Measurements from ENCODE around the gene KCNJ15.

KCNJ15 gene

DNA sequence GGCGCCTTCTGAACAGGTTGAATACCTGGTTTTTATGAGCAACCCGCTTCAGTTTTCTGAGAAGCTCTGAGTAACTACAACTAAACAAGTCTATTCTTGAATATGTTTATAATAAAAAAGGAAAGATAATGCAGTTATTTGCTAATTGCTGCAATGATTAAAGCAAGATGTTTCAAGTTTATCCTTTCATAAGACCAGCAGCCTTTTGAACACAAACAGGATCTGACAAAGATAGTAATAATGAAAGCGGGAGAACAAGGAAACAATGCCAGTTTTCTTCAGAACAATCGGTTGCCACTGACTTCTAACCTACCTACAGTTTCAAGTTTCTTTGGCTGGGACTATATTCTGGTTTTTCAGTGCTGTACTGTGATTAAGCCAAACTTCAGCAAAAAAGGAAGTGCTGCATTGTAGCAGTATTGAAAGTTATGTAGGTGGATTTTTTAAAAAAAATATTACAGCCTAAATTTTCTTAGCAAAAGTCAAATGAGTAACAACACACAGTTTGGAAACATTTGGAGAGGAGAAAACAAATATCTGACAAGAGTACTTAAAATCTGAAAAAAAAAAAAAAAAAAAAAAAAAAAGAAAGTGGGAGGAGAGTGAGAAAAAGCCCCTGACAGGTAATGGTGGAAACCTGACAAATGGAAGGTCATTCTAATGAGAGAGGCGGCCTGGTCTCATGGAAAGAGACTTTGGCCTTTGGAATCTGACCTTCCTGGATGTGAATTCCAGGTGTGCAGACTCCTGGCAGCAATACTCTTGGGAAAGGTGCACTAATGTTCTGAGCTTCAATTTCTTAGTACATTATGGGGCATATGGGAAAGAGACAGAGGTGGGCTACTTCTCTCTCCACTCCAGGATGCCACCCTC is 11.4 kb downstream of the KCNJ15 start:
- DNase-seq (ENCODE audit: low spot score), result peak; percentile 20

DNA sequence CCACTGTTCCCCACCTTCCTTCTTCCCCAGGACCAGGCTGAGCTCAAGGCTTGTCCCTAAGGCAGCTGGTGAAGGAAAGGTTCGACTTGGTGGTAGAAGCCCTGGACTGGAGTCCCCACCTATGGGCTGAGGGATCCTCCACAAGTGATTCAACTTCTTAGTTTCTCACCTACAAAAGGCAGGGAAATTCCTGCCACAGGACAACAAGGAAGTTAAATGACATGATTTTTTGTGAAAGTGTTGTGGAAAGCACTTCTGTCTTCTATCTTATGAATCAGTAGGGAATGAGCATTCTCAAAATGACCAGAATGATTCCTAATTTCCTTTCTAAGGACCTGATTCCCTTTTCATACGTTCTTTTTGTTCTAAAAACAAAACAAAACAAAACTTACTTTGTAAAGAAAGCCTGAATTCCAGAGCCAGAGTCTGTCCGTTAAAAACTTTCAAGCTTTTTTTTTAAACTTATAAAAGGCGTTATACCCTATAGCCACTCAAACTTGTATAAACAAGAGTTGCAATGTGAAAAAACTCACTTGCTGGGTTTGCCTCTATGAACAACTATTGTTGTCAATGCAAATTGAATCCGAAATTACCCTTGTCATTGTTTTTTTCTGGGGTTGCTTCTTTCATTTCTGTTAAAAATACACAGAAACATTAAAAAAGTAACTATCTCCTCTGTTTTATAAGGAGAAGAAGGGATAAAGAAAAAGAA is 12.2 kb downstream of the KCNJ15 start:
- DNase-seq (ENCODE audit: low spot score), result no peak

DNA sequence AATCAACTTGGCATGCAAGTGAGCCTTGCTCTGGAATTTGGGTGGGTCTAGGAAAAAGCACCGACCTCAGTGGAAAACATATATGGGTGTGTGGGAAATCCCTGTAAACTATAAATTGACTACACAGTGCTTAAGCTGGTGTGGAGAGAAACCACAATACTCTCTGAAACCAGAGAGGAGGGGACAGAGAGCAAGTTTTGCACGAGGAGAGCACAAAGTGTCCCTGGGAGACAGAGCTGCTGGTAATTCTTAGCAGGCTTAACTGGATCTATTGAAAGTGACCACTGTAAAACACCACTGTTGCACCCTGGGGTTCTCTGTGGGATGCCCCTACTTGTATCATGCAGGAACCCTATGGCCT is 12.8 kb downstream of the KCNJ15 start:
- DNase-seq (ENCODE audit: low spot score), result no peak

DNA sequence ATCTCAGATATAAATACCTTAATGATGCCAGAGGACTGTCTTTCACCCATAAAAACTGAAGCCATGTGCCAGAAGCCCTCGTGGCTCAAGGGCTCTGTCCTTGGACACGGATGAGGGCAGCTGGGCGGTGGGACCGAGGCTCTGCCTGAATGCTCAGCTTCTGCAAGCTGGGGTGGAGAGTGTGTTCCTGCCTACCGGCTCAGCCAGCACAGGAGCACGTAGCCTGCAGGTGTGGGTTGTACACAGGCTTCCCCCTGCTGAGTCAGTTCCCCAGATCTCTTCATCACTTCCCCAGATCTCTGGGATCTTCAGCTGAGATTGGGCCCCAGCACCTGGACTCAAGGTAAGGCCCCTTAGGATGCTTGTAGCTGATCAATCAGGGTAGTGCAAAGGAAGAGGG is 15.4 kb downstream of the KCNJ15 start:
- DNase-seq (ENCODE audit: low spot score), result no peak

DNA sequence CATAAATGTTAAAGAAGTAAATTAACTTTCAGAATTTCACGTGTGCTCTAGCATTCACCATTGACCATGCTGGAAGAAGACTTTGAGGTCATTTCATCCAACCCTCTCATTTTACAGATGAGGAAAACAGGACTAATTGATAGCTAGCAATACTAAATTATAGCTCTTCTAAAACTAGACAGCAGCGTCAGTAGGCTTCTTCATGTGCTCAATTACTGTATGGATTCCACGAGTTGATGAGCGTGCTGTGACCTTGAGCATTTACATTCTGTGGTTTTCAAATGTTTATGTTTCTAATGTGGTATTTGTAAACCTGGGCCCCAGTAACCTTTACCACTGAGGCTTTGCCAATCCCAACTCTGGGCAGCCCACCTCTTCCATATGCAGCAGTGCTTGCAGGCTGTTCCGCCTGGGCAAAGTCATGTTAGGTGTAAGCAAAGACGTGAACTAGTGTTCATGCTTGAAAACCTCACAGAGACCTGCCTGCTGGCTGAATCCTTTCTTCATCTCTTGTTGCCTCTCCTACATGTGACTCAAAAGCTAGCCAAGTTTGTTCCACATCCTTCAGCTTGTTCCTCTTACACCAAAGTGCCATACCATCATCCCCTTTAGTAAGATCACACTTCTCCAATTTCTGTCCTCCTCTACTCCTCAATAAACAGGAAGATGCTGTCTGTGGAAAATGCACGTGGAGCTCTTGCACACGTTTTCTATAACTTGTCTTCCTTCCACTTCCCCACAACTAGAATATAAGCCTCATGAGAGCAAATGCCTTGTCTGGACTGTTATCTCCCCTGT is 17.2 kb downstream of the KCNJ15 start:
- DNase-seq (ENCODE audit: low spot score), result no peak

DNA sequence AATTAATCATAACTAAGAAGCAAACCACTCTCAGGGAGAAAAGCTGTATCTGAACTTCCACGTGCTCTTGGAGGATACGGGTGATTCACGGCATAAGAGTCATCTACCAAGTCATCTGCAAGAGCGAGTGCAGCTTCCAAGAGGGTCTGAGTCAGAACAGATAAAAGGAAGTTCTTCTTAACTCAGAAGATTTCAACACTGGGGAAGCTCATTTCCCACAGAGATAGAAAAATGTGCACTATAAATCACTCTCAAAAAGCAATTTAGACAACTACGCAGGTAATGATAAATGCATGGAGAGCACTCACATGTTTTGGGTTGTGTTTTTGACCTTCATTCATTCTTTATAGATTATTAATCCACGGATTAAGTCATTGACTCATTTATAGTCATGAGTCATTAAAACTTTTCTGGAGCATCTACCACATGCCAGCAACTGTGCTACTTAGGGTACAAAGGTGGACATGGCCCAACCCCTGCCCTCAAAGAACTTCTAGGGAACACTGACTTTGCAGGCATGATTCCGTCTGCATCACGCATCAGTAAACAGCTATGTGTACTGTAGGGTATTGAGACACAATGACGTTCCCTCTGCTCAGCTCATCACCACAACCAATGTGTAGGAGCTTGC is 20.8 kb downstream of the KCNJ15 start:
- peak; percentile 82 for DNase-seq (ENCODE audit: low spot score)

DNA sequence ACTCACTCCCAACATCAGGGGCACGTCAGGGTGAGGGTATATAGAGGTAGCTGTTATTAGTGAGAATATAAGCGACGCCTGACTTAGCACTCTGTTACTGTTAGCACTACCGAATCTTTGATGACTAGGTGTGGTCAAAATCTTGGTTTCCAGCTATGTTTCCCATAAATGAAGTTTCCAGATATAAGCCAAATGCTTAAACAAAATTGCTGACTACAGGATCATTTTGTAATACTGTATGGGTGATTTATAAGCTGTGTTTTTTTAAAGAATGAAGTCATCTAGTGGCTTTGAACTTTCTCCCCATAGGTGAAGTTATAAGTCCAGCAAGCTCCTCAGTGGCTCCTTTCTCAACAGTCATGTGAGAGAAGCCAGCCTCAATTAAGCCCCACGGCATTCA is 23.7 kb downstream of the KCNJ15 start:
- DNase-seq (ENCODE audit: low spot score), result no peak

DNA sequence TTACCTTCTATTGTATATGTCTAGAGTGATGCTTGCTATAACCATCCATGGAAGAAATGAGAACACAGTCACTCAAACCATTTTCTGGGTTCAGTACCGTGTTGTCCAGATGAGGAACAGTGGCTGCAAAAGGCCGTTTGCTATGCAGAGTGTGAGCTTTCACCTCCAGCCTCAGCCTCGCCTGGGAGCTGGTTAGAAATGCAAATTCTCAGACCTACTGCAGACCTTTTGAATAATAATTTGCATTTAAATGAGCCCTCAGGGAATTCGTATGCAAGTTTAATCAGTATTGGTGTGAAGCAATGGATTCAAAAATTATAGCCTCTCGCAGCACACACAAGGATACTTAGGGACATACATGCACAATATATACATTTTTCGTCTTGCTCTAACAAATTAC is 24.1 kb downstream of the KCNJ15 start:
- DNase-seq (ENCODE audit: low spot score), result no peak

DNA sequence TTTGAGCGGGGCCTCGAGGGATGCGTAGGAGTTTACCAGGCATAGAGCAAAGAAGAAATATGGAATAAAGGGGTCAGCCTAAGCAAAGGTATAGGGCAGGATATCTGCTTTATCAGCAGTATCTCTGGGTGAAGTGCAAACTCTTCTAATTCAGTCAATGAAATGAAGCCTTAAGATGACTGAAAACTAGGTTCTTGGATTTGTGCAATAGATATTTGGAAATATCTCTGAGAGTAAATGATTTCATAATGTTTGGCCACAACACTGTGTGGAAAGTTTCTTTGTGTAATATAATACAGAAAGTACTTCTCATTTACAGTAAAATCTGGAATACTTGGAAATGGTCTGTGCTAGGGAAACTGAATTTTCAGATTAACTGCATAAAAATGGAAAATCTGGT is 26.1 kb downstream of the KCNJ15 start:
- DNase-seq (ENCODE audit: low spot score), result peak; percentile 53

DNA sequence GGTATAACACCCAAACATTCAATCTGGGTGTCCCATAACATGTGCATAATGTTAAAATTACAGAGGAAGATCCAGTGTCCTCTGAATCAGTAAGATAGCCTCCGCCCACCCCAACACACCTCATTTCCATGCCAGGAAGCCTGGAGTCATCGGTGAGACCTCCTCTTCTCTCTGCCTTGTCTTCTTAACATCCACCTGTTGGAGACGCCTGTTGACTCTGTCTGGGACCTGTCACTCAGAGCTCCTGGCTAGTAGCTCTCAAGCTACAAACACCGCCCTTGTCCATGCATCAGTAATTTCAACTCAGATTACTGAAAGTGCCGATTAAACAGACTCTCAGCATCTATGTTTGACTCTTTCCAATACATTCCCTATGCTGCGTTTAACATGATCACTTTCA is 27.4 kb downstream of the KCNJ15 start:
- no peak for DNase-seq (ENCODE audit: low spot score)

DNA sequence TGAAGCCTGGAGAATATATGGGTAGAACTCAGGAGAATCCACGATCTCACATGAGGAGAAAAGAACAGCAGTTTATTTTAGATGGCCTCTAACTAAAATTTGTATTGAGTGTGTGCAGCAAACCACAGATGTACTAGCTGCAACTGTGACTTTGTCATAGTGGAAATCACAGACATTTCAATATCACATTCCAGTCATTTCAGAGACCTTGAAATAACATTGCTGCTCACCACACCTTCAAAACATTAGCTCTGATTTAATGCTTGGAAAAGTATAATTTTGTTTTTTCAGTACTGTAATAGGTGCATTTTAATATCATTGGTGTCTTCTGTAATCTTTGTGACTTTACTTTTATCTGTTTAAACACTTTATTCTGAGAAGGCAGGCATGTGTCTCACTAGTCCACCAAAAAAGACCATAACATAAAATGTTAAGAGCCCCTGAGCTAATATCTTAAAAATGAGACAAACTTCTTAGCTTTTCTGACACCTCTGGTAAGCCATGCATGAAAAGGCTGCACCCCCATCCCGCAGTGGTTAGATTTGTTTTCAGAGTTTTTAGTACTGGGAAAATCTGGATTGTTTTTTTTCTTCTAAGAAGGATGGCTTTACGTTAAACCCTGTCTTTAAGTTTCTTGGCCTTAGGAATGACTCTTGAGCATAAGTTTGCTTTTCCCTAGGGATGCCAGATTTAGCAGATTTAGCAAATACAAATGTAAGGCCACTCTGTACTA is 30.1 kb downstream of the KCNJ15 start:
- peak; percentile 29 for DNase-seq (ENCODE audit: low spot score)

DNA sequence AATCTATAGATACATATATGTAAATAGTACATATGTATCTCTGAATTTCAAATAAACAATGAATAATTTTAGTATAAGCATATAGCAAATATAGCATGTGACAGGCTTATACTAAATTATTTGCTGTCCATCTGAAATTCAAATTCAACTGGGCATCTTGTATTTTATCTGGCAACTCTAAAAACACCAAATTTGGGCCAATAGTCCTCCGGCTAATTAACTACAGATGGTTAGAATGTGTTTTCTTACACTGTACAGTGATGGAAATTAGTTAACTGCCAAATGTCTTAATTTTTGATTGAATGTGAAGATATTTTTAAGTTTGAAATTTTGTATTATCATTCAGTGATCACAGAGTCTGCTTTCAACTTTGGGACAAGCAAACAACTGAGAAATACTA is 30.7 kb downstream of the KCNJ15 start:
- DNase-seq (ENCODE audit: low spot score), result no peak

DNA sequence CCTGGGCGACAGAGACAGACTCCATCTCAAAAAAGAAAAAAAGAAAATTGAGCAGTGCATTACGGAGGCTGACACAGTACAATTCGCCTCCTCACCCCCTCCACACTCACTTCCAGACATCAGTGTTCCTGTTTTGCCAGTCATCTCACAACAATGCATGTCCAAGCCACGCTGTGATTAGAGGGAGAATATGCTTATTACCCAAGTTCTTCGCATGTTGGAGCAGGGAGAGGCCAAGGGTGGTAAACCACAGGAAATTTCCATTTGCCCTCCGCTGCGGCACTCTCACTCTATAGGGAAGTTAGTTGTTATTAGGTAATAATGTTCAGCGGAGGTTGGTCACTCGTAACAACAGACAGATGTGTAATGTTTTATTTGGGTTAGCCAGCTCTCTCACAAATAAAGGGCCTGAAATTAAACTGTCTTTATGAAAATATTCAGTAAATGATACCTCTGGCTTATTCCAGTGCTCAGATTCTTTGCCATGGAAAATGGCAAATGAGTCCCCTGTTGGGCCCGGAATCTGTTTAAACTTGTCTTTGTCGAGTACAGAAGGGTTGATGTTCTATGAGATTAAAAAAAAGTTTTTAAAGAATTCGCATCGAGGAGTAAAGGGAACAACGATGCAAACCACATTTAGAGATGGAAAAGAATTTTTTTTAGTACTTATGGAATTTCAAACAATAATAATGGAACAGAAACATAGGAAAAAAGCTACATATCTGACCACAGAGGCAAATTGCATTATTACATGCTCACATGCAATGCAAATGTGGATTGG is 33.1 kb downstream of the KCNJ15 start:
- DNase-seq (ENCODE audit: low spot score), result peak; percentile 90

DNA sequence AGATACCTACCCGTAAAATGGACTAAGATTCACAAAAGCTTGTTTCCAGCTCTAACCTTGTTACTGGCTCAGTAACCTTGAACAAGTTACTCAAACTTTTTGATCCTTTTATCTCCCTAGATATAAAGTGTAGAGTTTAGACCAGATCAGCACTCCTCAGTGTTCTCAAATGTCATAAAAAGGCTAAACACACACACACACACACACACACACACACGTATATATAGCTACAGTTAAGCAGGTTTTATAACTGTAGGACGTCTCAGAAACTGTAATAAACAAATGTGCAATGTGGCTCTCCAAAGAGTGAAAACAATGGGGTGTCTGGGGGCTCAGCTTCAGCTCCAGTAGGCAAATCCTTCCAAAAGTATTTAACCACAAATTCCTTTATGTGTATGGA is 34.0 kb downstream of the KCNJ15 start:
- DNase-seq (ENCODE audit: low spot score), result no peak

DNA sequence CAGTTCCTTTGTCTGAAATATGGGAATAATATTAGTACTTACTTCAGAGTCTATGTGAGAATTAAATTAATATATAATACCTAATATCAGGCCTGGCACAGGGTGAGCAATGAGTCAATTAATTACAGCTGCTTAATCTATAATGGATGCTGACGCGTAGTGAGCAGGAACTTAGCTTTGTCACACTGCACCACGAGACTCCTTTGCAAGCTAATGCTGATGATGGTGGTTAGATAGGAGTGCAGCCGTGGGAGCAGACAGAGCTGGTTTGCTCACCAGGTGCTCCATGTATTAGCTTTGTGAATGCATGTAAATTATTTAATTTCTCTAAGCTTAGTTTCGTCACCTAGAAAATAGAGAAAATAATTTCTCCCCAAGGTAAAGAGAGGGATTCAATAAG is 35.1 kb downstream of the KCNJ15 start:
- no peak for DNase-seq (ENCODE audit: low spot score)

DNA sequence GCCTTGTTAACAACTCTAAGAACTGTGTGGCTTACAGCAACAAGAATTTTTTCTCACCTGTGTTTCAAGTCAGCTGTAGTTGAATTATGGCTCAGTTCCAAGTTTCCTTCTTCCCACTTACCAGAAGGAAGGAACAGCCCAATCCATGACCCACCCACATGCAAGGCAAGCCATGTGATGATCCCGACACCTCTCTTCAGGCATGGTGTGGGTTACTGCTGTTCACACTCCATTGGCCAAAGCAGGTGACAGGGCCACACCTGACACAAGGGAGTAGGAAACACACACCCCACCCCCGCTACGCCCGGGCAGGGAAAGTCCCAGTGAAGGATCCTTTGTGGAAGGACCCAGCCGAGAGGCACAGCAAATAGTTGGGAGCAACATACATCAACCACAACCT is 36.3 kb downstream of the KCNJ15 start:
- DNase-seq (ENCODE audit: low spot score), result no peak

DNA sequence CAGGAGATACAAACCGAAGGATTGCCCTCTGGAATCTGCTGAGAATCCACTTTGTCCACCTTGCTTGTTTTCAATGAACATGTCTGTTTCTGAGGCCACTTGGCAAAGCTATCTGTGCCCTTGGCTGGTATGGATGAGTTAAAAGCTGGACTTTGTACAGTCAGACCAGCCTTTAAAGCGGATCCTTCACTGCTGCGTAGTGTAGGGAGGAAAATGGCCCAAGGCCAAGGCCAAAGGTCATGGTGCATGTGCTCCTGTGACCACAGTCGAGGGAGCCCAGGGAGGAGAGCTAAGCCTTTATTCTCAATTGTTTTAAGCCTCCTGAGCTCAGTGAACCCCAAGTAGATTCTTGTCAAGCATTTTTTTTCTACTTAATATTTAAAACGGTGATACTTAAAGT is 37.0 kb downstream of the KCNJ15 start:
- no peak for DNase-seq (ENCODE audit: low spot score)

DNA sequence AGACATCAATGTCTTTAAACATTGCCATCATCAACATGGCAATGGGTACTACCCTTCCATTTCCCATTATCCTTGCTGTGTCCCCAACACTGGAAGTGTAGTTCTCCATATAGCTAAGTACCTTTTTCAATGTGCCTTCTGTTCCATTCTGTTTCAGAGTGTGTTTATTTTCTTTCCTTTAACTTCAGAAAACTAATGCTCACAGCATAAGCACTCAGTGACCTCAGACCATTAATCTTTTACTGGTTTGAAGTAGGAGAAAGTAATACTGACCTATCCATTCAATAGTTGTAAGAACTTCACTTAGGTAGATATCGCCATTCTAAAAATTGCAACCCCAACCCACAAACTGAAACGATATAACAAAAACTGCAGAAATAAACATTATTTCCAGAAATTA is 37.8 kb downstream of the KCNJ15 start:
- DNase-seq (ENCODE audit: low spot score), result no peak

DNA sequence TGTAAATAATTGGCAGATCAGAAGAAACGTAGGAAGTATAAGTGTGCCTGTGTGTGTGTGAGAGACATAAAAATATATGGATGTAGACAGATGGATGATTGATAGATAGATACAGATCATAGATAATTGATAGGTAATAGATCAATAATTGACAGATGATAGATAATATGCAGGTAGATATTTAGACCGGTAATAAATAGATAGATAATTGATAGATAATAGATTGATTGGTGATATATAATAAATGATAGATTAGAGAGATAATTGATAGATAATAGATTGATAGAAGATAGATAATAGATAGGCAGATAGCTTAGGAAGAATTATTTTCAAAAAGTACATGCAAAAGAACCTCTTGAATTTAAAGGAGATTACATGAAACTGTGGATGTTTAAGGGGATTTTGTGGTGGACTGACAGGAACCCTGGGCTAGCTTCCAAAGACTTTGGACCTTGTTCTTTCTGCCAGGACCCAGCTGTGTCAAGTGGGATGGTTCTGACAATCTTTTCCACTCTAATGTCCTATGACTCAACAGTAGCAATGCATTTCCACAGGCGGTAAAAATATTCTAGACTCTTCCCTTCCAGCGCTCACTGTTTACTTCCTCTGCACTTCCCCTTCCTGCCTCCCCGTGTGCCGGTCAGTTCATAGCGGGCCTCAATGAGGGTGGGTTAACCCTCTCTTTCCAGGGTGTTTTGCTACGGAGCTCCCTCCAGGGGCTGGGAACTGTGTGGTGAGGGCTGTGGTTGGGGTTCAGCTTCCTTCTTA is 39.4 kb downstream of the KCNJ15 start:
- DNase-seq (ENCODE audit: low spot score), result no peak

DNA sequence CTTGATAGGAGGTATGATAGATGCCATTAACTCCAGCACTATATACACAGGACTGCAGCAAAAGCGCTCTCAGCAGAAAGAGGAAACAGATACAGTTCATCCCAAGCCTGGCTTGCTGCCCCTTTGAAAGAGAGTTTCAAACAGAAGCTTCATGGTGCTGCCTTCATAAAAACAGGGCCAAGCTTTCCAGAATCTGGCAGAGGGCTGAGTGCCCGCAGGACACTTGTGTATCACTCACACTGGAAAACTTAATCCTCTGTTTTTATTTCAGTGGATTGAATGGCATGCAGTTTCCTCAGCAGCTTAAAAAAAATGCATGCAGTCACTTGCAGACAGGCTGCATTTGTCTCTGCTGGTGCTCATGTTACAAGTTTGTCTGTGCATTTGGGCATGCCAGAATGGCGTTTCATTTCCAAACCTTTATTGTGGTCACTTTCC is 40.4 kb downstream of the KCNJ15 start:
- DNase-seq (ENCODE audit: low spot score), result peak; percentile 34
